HepG2 (cell line): ENCODE data around the gene AGAP1.

Experiments used
- CTCF ChIP-seq: sonication (generic); formaldehyde crosslinking; IDR thresholded peaks from 2 replicates; pipeline ENCODE4 v1.5.0; 2020; ENCODE audit warnings: mild to moderate bottlenecking, missing genetic modification reagents, moderate library complexity
- ETS1 ChIP-seq: sonication (generic); formaldehyde crosslinking; IDR thresholded peaks from 2 replicates; pipeline ENCODE4 v1.4.0; 2020; ENCODE audit warnings: missing genetic modification reagents
- HIVEP1 ChIP-seq: sonication (generic); formaldehyde crosslinking; IDR thresholded peaks from 2 replicates; pipeline ENCODE4 v1.4.0; 2020; ENCODE audit warnings: mild to moderate bottlenecking, missing genetic modification reagents
- KDM1A ChIP-seq: IDR thresholded peaks from 2 replicates; pipeline ENCODE4 v1.6.1; 2016; ENCODE audit warnings: missing compliant biosample characterization
- MXD1 ChIP-seq: sonication (generic); formaldehyde crosslinking; IDR thresholded peaks from 2 replicates; pipeline ENCODE4 v1.4.0; 2020; ENCODE audit warnings: mild to moderate bottlenecking, missing genetic modification reagents
- MZF1 ChIP-seq: sonication (generic); formaldehyde crosslinking; IDR thresholded peaks from 2 replicates; pipeline ENCODE4 v1.8.1; 2023; ENCODE audit warnings: mild to moderate bottlenecking, missing genetic modification reagents, borderline replicate concordance
- PBX2 ChIP-seq: IDR thresholded peaks from 2 replicates; pipeline ENCODE4 v1.6.1; 2016; ENCODE audit warnings: control low read depth
- PREB ChIP-seq: sonication (generic); formaldehyde crosslinking; IDR thresholded peaks from 2 replicates; pipeline ENCODE4 v1.4.0; 2020; ENCODE audit warnings: missing genetic modification reagents
- RAD21 ChIP-seq: fragments of 450-650 bp; formaldehyde crosslinking; IDR thresholded peaks from 2 replicates; pipeline ENCODE4 v1.5.0; 2020; ENCODE audit warnings: mild to moderate bottlenecking
- SKIL ChIP-seq: sonication (generic); formaldehyde crosslinking; IDR thresholded peaks from 2 replicates; pipeline ENCODE4 v1.8.0; 2022; ENCODE audit warnings: missing genetic modification reagents, mild to moderate bottlenecking, moderate library complexity, borderline replicate concordance
- ZMYM2 ChIP-seq: sonication (generic); formaldehyde crosslinking; IDR thresholded peaks from 2 replicates; pipeline ENCODE4 v1.8.0; 2022; ENCODE audit warnings: mild to moderate bottlenecking, missing genetic modification reagents
- ZNF274 ChIP-seq: sonication (generic); formaldehyde crosslinking; IDR thresholded peaks from 2 replicates; pipeline ENCODE4 v1.5.1; 2020; ENCODE audit warnings: mild to moderate bottlenecking, missing genetic modification reagents

- TF ChIP-seq ETS1 (CRISPR knock-in tag): no peak
- no peak for TF ChIP-seq PREB (CRISPR knock-in tag)
- TF ChIP-seq CTCF (CRISPR knock-in tag): no peak
- no peak for TF ChIP-seq ZMYM2
- TF ChIP-seq MXD1: no peak
- TF ChIP-seq HIVEP1: no peak
- TF ChIP-seq KDM1A: no peak
- no peak for TF ChIP-seq ZNF274
- no peak for TF ChIP-seq PBX2
- no peak for TF ChIP-seq SKIL (CRISPR knock-in tag)
- TF ChIP-seq MZF1 (CRISPR knock-in tag): no peak
- no peak for TF ChIP-seq RAD21 (CRISPR knock-in tag)
Measured at GRCh38 chr2:235606004-235606715, 112.3 kb downstream of the AGAP1 start.
